CD4-positive, alpha-beta memory T cell (primary cell): ENCODE results near the gene MX2. TPM values are rescaled to one million over a fixed set of nuclear protein-coding genes. Genes with fewer than 3 reads are reported as not detected.

Experiments used
- CTCF ChIA-PET: fragments of 350-600 bp; sonication (Branson Sonifier 250); formaldehyde crosslinking; loops from one replicate; lab custom pipeline; 2021; ENCODE audit warnings: inconsistent platforms; ENCODE audit not compliant: partially characterized antibody; lab: Charles Lee
- POLR2A ChIA-PET: fragments of 350-600 bp; sonication (Branson Sonifier 250); formaldehyde crosslinking; loops from one replicate; lab custom pipeline; 2021; ENCODE audit not compliant: partially characterized antibody; lab: Charles Lee
- DNase-seq, 5 donors: peaks; one replicate each; pipeline versions ENCODE4 v3.0.0 to v3.0.0-alpha.2; 2020 to 2022; ENCODE audit warnings: mixed read lengths in 1 of 5
- H3K27ac ChIP-seq: one replicate; pipeline ENCODE4 v1.7.0; 2013; ENCODE audit warnings: low read depth, low read length
- H3K27me3 ChIP-seq: 2 replicates; pipeline ENCODE4 v1.7.0; 2013; ENCODE audit warnings: mild to moderate bottlenecking, low read length, moderate library complexity; ENCODE audit not compliant: insufficient read depth
- H3K36me3 ChIP-seq: 2 replicates; pipeline ENCODE4 v1.7.0; 2013; ENCODE audit warnings: mild to moderate bottlenecking, low read length, moderate library complexity; ENCODE audit not compliant: insufficient read depth
- H3K4me1 ChIP-seq: 2 replicates; pipeline ENCODE4 v1.7.0; 2013; ENCODE audit warnings: mild to moderate bottlenecking, low read length, moderate library complexity; ENCODE audit not compliant: insufficient read depth
- H3K4me3 ChIP-seq, 2 donors: one replicate each; pipeline ENCODE4 v1.7.0; 2013; ENCODE audit warnings: low read length in 2 of 2, mild to moderate bottlenecking in 1 of 2
- H3K9me3 ChIP-seq, 2 donors: one replicate each; pipeline ENCODE4 v1.7.0; 2013; ENCODE audit warnings: low read length in 2 of 2, control low read depth in 1 of 2; ENCODE audit not compliant: control insufficient read depth in 1 of 2
- H3K27ac Mint-ChIP-seq, 7 donors: one replicate each; pipeline ENCODE4 v1.8.0; 2020 to 2021; ENCODE audit warnings: mixed read lengths in 7 of 7, mild to moderate bottlenecking in 6 of 7, inconsistent platforms in 3 of 7, moderate library complexity in 3 of 7
- H3K27me3 Mint-ChIP-seq, 2 donors: one replicate each; pipeline ENCODE4 v1.8.0; 2020 to 2021; ENCODE audit warnings: mixed read lengths in 2 of 2
- H3K36me3 Mint-ChIP-seq, 2 donors: one replicate each; pipeline ENCODE4 v1.8.0; 2020 to 2021; ENCODE audit warnings: mixed read lengths in 2 of 2, inconsistent platforms in 1 of 2, mild to moderate bottlenecking in 1 of 2
- H3K4me1 Mint-ChIP-seq, 4 donors: one replicate each; pipeline ENCODE4 v1.8.0; 2020 to 2021; ENCODE audit warnings: mixed read lengths in 4 of 4, mild to moderate bottlenecking in 1 of 4
- H3K4me3 Mint-ChIP-seq, 8 donors: one replicate each; pipeline ENCODE4 v1.8.0; 2020 to 2021; ENCODE audit warnings: mixed read lengths in 8 of 8, mild to moderate bottlenecking in 7 of 8, moderate library complexity in 6 of 8, inconsistent platforms in 3 of 8
- H3K9me3 Mint-ChIP-seq, 8 donors: one replicate each; pipeline ENCODE4 v1.8.0; 2020 to 2021; ENCODE audit warnings: mixed read lengths in 8 of 8, mild to moderate bottlenecking in 5 of 8, inconsistent platforms in 3 of 8, moderate library complexity in 1 of 8
- intact Hi-C: fragments of 100-400 bp; cut with micrococcal nuclease; formaldehyde crosslinking; loops from one replicate; pipeline ENCODE4 v1.15.1; 2023
- polyA plus RNA-seq, 2 donors: library from polyadenylated mRNA; unstranded; fragments of 300-500 nt; fragmentation: Illumina TruSeq; gene quantifications; one replicate each; pipeline ENCODE4 v1.2.3, GENCODE V29; 2021
- total RNA-seq, 2 experiments: library from RNA; stranded (reverse); gene quantifications; one replicate each; pipeline ENCODE4 v1.2.3, GENCODE V29; 2021

Gene MX2
- total and polyA plus RNA-seq, 4 experiments from 2014 or later, result 29.6 to 107 (median 72.8) TPM

DNA sequence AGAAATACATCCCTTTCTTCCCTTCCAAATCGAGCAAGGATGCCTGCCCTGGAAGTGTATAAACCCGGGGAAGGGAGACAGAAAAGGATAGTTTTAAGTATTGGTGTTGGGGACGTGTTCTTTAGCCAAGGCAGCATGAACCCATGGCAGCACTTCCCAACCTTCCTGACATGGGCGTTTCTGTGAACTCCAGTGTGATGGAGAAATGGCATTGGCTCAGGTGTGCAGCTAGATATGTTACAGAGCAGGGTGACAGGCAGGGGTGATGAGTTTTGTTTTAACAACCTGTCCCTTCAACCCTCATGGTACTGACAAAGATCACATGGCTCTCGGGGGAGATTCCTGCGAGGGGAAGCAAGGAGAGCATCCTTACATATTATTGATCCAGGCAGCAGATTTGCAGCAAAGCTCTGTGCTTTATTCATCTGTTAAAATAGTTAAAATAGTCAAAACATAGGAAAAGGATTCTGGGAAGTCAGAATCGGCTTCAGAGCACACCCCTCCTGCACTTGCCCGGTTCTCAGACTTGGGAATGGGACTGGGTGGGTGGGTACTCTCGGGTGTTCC lies 68.2 kb downstream of the MX2 start:
- POLR2A ChIA-PET, result no interaction called here
- Histone ChIP-seq H3K4me3 (no peak overlapping the region), H3K9me3 (no peaks in the 10 kb centered on the region), H3K27ac (no peak overlapping the region), H3K27me3 (no peaks in the 10 kb centered on the region), H3K4me1 (peaks cover 15% of the 10 kb centered on the region), H3K36me3 (peaks cover 33% of the 10 kb centered on the region)
- H3K9me3 Mint-ChIP-seq, result peaks cover 0 to 12% (median 5%) of the 10 kb centered on the region in 8 donors
- intact Hi-C loops, result no loop called here
- H3K27me3 Mint-ChIP-seq, result no peaks in the 10 kb centered on the region
- H3K4me1 Mint-ChIP-seq, result peaks cover 21 to 54% (median 40%) of the 10 kb centered on the region in 4 donors
- H3K4me3 Mint-ChIP-seq, result peak overlapping the region in 1 of 8 donors; percentile 47
- H3K27ac Mint-ChIP-seq, result peak overlapping the region in 3 of 7 donors; percentile 58 to 73 (median 70)
- peaks cover 57 to 64% of the 10 kb centered on the region in 2 donors for H3K36me3 Mint-ChIP-seq
- DNase-seq, result no peak
- CTCF ChIA-PET, result interaction anchor here (1.6 kb wide), 1 partner anchor 12 kb away, joined by 3 read pairs; no protein-coding TSS in a partner anchor

DNA sequence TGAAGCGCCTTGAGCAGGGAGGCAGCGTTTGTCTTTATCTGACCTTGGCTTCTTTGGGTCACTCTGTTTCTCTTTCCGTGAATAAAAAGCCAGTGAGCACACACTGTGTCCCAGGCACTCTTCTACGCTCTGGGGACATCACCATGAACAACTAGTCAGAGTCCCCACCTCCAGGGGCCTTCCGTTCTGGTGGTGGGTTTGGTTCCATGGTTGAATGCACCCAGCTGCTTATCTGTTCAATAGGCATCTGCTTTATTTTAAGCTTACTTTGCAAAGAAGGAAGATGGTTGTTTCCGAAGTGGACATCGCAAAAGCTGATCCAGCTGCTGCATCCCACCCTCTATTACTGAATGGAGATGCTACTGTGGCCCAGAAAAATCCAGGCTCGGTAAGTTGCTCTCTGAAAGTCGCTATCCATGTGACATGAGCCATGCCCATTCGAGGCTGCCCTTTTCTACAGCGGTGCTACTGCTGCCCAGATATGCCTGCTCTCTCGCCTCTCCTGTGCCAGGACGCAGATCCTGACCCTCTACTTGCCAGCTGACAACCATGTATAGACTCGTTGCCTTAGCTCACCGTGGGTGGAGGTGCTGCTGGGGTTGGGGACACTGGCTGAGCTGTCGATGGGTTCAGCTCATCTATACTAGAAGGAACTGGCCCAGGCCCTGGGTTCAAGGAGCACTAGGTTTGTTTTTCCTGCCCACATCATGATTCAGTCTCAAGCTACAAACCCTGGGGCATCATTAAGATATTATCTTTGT lies 70.1 kb downstream of the MX2 start:
- Histone ChIP-seq H3K27me3 (no peaks in the 10 kb centered on the region), H3K4me1 (peaks cover 7% of the 10 kb centered on the region), H3K36me3 (peaks cover 52% of the 10 kb centered on the region), H3K4me3 (no peak overlapping the region), H3K27ac (no peak overlapping the region), H3K9me3 (no peaks in the 10 kb centered on the region)
- H3K9me3 Mint-ChIP-seq, result peaks cover 0 to 13% (median 6%) of the 10 kb centered on the region in 8 donors
- H3K27ac Mint-ChIP-seq, result peak overlapping the region in 2 of 7 donors; percentile 18 to 68
- intact Hi-C loops, result no loop called here
- H3K4me1 Mint-ChIP-seq, result peaks cover 17 to 40% (median 30%) of the 10 kb centered on the region in 4 donors
- no peaks in the 10 kb centered on the region for H3K27me3 Mint-ChIP-seq
- no peak overlapping the region for H3K4me3 Mint-ChIP-seq
- no peak for DNase-seq
- ChIA-PET CTCF (interaction anchor here (0.8 kb wide), 1 partner anchor 13 kb away, joined by 3 read pairs; no protein-coding TSS in a partner anchor), POLR2A (no interaction called here)
- peaks cover 77 to 79% of the 10 kb centered on the region in 2 donors for H3K36me3 Mint-ChIP-seq

DNA sequence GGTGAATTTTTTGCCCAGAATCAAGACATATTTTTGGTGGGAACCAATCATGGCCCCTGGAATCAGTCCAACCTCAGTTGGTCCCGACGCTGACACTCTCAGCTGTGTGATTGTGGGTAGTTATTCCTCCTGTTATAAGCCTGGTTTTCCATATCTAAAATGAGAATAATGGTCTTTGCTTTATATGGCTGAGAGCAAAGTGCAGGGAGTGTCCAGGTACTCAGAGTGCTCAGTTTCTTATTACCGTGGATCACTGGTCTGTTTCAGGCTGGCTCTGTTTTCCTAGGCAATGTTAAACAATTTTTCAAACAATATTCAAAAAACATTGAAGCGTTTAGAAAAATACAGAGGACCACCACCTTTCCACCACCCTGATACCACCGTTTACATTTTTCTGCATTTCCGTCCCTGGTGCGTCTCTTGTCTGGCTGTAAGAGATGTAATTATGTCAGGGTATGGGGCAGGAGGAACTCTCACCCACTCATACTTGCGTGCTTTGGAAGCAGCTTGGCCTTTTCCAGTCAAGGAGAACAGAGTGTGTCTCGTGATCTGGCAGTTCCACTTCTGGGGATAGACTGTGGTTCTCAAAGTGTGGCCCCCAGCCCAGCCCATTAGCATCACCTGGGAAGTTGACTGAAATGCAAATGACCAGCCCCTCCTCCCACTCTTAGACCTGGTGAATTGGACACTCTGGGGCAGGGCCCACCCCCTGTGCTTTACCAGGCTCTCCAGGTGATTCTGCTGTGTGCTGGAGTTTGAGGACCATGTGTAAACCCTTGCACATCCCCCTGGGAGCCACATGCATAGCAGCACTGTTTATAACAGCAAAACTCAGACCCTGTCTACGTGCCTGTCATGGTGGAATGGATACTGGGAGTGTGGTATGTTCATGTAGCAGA lies 71.0 kb downstream of the MX2 start:
- H3K27me3 Mint-ChIP-seq, result no peaks in the 10 kb centered on the region
- H3K4me3 ChIP-seq, result no peak overlapping the region
- no peak for DNase-seq
- ChIA-PET CTCF (no interaction called here), POLR2A (no interaction called here)
- peaks cover 60% of the 10 kb centered on the region for H3K36me3 ChIP-seq
- peaks cover 82 to 83% of the 10 kb centered on the region in 2 donors for H3K36me3 Mint-ChIP-seq
- peaks cover 13 to 31% (median 24%) of the 10 kb centered on the region in 4 donors for H3K4me1 Mint-ChIP-seq
- H3K27ac Mint-ChIP-seq, result peak overlapping the region in 3 of 7 donors; percentile 3 to 53 (median 25)
- H3K27ac ChIP-seq, result no peak overlapping the region
- intact Hi-C loops, result no loop called here
- no peaks in the 10 kb centered on the region for H3K4me1 ChIP-seq
- no peaks in the 10 kb centered on the region for H3K27me3 ChIP-seq
- H3K9me3 ChIP-seq, result no peaks in the 10 kb centered on the region
- peaks cover 0 to 13% (median 6%) of the 10 kb centered on the region in 8 donors for H3K9me3 Mint-ChIP-seq
- H3K4me3 Mint-ChIP-seq, result no peak overlapping the region

DNA sequence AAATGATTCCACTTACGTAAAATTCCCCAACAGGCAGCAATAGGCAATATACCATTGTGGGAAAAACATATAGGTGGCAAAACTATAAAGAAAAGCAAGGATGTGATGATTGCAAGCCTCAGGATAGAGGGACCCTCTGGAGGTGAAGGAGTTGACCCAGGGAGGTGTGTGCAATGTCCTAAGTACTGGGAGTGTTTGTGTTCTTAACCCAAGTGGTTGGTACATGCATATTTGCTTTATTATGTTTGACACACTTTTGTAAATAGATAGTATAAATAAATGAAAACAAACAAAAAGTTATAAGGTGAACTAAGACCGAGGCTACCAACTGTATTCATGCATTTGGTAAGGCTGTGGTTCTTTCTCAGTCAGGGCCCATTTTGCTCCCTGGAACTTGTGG lies 71.7 kb downstream of the MX2 start:
- Mint-ChIP-seq H3K4me1 (peaks cover 10 to 24% (median 17%) of the 10 kb centered on the region in 4 donors), H3K36me3 (peaks cover 83% of the 10 kb centered on the region in 2 donors), H3K27me3 (no peaks in the 10 kb centered on the region), H3K9me3 (peaks cover 0 to 13% (median 6%) of the 10 kb centered on the region in 8 donors), H3K27ac (peak overlapping the region in 1 of 7 donors; percentile 3), H3K4me3 (no peak overlapping the region)
- H3K4me3 ChIP-seq, result no peak overlapping the region
- DNase-seq, result no peak
- H3K4me1 ChIP-seq, result no peaks in the 10 kb centered on the region
- no peaks in the 10 kb centered on the region for H3K9me3 ChIP-seq
- CTCF ChIA-PET, result no interaction called here
- no peaks in the 10 kb centered on the region for H3K27me3 ChIP-seq
- H3K27ac ChIP-seq, result no peak overlapping the region
- peaks cover 64% of the 10 kb centered on the region for H3K36me3 ChIP-seq
- intact Hi-C loops, result no loop called here
- POLR2A ChIA-PET, result no interaction called here

DNA sequence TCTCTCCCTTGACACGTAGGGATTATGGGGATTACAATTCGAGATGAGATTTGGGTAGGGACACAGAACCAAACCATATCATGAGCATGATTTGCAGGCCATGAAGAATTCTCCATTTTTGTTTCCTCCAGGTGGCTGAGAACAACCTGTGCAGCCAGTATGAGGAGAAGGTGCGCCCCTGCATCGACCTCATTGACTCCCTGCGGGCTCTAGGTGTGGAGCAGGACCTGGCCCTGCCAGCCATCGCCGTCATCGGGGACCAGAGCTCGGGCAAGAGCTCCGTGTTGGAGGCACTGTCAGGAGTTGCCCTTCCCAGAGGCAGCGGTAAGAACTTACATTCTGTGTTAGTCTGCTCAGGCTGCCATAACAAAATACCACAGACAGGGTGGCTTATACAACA lies 73.9 kb downstream of the MX2 start:
- Mint-ChIP-seq H3K36me3 (peaks cover 90 to 93% of the 10 kb centered on the region in 2 donors), H3K4me1 (peaks cover 5 to 12% (median 8%) of the 10 kb centered on the region in 4 donors), H3K9me3 (peaks cover 0 to 13% (median 6%) of the 10 kb centered on the region in 8 donors), H3K4me3 (no peak overlapping the region), H3K27me3 (no peaks in the 10 kb centered on the region), H3K27ac (no peak overlapping the region)
- H3K4me1 ChIP-seq, result no peaks in the 10 kb centered on the region
- POLR2A ChIA-PET, result no interaction called here
- CTCF ChIA-PET, result no interaction called here
- no peaks in the 10 kb centered on the region for H3K27me3 ChIP-seq
- DNase-seq, result no peak
- peaks cover 86% of the 10 kb centered on the region for H3K36me3 ChIP-seq
- no peak overlapping the region for H3K27ac ChIP-seq
- H3K4me3 ChIP-seq, result no peak overlapping the region
- intact Hi-C loops, result no loop called here
- no peaks in the 10 kb centered on the region for H3K9me3 ChIP-seq

DNA sequence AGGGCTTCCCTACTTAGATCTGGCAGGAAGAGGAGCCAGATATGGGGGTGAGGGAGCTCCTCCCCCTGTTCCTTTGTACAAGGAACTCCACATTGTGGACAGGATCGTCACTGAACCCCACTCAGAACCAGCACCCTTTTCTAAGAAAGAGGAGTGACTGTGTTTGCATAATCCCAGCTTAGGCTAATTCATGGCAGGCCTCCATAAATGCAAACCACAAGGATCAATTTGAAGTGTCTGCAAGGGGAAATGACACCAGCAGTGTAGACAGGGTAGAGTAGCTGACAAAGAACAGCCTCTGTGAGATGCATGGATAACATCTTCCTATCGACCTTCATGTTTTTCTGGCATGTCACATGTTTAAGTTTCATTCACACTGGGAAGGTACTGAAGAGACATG lies 75.9 kb downstream of the MX2 start:
- peaks cover 5 to 12% (median 8%) of the 10 kb centered on the region in 4 donors for H3K4me1 Mint-ChIP-seq
- no peak for DNase-seq
- H3K36me3 ChIP-seq, result peaks cover 97% of the 10 kb centered on the region
- H3K36me3 Mint-ChIP-seq, result peaks cover 87 to 94% of the 10 kb centered on the region in 2 donors
- H3K27ac Mint-ChIP-seq, result peak overlapping the region in 3 of 7 donors; percentile 7 to 74 (median 38)
- H3K4me1 ChIP-seq, result no peaks in the 10 kb centered on the region
- H3K27me3 ChIP-seq, result no peaks in the 10 kb centered on the region
- H3K9me3 Mint-ChIP-seq, result peaks cover 0 to 13% (median 6%) of the 10 kb centered on the region in 8 donors
- ChIA-PET CTCF (no interaction called here), POLR2A (no interaction called here)
- H3K9me3 ChIP-seq, result no peaks in the 10 kb centered on the region
- H3K4me3 ChIP-seq, result no peak overlapping the region
- no peak overlapping the region for H3K4me3 Mint-ChIP-seq
- H3K27ac ChIP-seq, result no peak overlapping the region
- intact Hi-C loops, result no loop called here
- H3K27me3 Mint-ChIP-seq, result no peaks in the 10 kb centered on the region
